Parathyroid adenoma (tissue), 2 donors: ENCODE data around the gene MMADHC.

Experiments used
- H2AFZ ChIP-seq: fragments of 300-600 bp; sonication (generic); one replicate; pipeline ENCODE4 v1.7.0; 2017; ENCODE audit warnings: antibody characterized with exemption, mild to moderate bottlenecking
- H3K27ac ChIP-seq: fragments of 300-600 bp; sonication (generic); one replicate; pipeline ENCODE4 v1.7.0; 2017
- H3K27me3 ChIP-seq: fragments of 300-600 bp; sonication (generic); one replicate; pipeline ENCODE4 v1.7.0; 2017; ENCODE audit warnings: low read length; ENCODE audit not compliant: control insufficient read depth, insufficient read depth
- H3K36me3 ChIP-seq: fragments of 300-600 bp; sonication (generic); one replicate; pipeline ENCODE4 v1.7.0; 2017; ENCODE audit warnings: low read length; ENCODE audit not compliant: control insufficient read depth, insufficient read depth
- H3K4me1 ChIP-seq: fragments of 300-600 bp; sonication (generic); one replicate; pipeline ENCODE4 v1.7.0; 2017; ENCODE audit warnings: control low read depth
- H3K4me2 ChIP-seq: fragments of 300-600 bp; sonication (generic); one replicate; pipeline ENCODE4 v1.7.0; 2017; ENCODE audit warnings: low read length
- H3K4me3 ChIP-seq: fragments of 300-600 bp; sonication (generic); one replicate; pipeline ENCODE4 v1.7.0; 2017; ENCODE audit warnings: low read depth, low read length
- H3K79me2 ChIP-seq: fragments of 300-600 bp; sonication (generic); one replicate; pipeline ENCODE4 v1.7.0; 2017; ENCODE audit warnings: control low read depth
- H3K9ac ChIP-seq: fragments of 300-600 bp; sonication (generic); one replicate; pipeline ENCODE4 v1.7.0; 2017; ENCODE audit warnings: mild to moderate bottlenecking
- H3K9me3 ChIP-seq: fragments of 300-600 bp; sonication (generic); one replicate; pipeline ENCODE4 v1.7.0; 2017; ENCODE audit warnings: low read length; ENCODE audit not compliant: control insufficient read depth
- CTCF ChIP-seq: fragments of 300-600 bp; sonication (generic); IDR thresholded peaks from one replicate; pipeline ENCODE4 v1.7.0; 2017; ENCODE audit warnings: antibody characterized with exemption, mild to moderate bottlenecking
- donor health status: primary hyperparathyroidism.

The MMADHC gene

GRCh38 chr2:149597050-149597667 lies 9.6 kb upstream of the MMADHC start:
- Histone ChIP-seq H3K27ac (no peak overlapping the region), H3K4me3 (no peak overlapping the region), H3K9me3 (no peaks in the 10 kb centered on the region), H3K4me2 (peak overlapping the region; percentile 13), H2AFZ (peak overlapping the region; percentile 59), H3K79me2 (no peaks in the 10 kb centered on the region), H3K9ac (no peak overlapping the region), H3K36me3 (no peaks in the 10 kb centered on the region), H3K4me1 (no peaks in the 10 kb centered on the region), H3K27me3 (no peaks in the 10 kb centered on the region)
- TF ChIP-seq CTCF = no peak

GRCh38 chr2:149596471-149596870 lies 8.9 kb upstream of the MMADHC start:
- no peak for TF ChIP-seq CTCF
- Histone ChIP-seq H3K9ac (no peak overlapping the region), H3K79me2 (no peaks in the 10 kb centered on the region), H3K27ac (no peak overlapping the region), H3K36me3 (no peaks in the 10 kb centered on the region), H3K4me3 (no peak overlapping the region), H3K27me3 (no peaks in the 10 kb centered on the region), H3K4me1 (no peaks in the 10 kb centered on the region), H3K4me2 (no peak overlapping the region), H2AFZ (no peak overlapping the region), H3K9me3 (no peaks in the 10 kb centered on the region)

- TF ChIP-seq CTCF = no peak
- Histone ChIP-seq H2AFZ (no peak overlapping the region), H3K27me3 (no peaks in the 10 kb centered on the region), H3K4me1 (no peaks in the 10 kb centered on the region), H3K9ac (no peak overlapping the region), H3K36me3 (no peaks in the 10 kb centered on the region), H3K9me3 (no peaks in the 10 kb centered on the region), H3K79me2 (no peaks in the 10 kb centered on the region), H3K4me2 (no peak overlapping the region), H3K27ac (no peak overlapping the region), H3K4me3 (no peak overlapping the region)
These were observed 7.7 kb upstream of the MMADHC start for GRCh38 chr2:149595056-149595963.

GRCh38 chr2:149594411-149594810 lies 6.8 kb upstream of the MMADHC start:
- Histone ChIP-seq H3K9ac (no peak overlapping the region), H3K4me3 (no peak overlapping the region), H3K27ac (no peak overlapping the region), H3K4me1 (no peaks in the 10 kb centered on the region), H3K27me3 (no peaks in the 10 kb centered on the region), H3K36me3 (no peaks in the 10 kb centered on the region), H2AFZ (no peak overlapping the region), H3K4me2 (no peak overlapping the region), H3K79me2 (no peaks in the 10 kb centered on the region), H3K9me3 (no peaks in the 10 kb centered on the region)
- TF ChIP-seq CTCF = no peak
